Hepatocyte (in vitro differentiated cells): ENCODE data around the gene STAC. TPM values are rescaled to one million over a fixed set of nuclear protein-coding genes. Genes with fewer than 3 reads are reported as not detected.

Experiments used
- DNase-seq: peaks from one replicate; pipeline ENCODE4 v3.0.0-alpha.2; 2016; ENCODE audit warnings: low spot score
- H2AFZ ChIP-seq: fragments of 200-600 bp; sonication (generic); 2 replicates; pipeline ENCODE4 v1.6.0; 2016; ENCODE audit warnings: antibody characterized with exemption, mild to moderate bottlenecking
- H3K27ac ChIP-seq: fragments of 200-600 bp; sonication (generic); 2 replicates; pipeline ENCODE4 v1.5.1; 2016; ENCODE audit warnings: mild to moderate bottlenecking
- H3K27me3 ChIP-seq: fragments of 200-600 bp; sonication (generic); 2 replicates; pipeline ENCODE4 v1.6.1; 2016
- H3K36me3 ChIP-seq: fragments of 200-600 bp; sonication (generic); replicated peaks from 2 replicates; pipeline ENCODE4 v1.5.1; 2016; ENCODE audit warnings: low read depth; ENCODE audit not compliant: insufficient read depth
- H3K4me1 ChIP-seq: fragments of 200-600 bp; sonication (generic); 2 replicates; pipeline ENCODE4 v1.5.1; 2016; ENCODE audit warnings: mild to moderate bottlenecking, moderate library complexity; ENCODE audit not compliant: insufficient read depth
- H3K4me2 ChIP-seq: fragments of 200-600 bp; sonication (generic); 2 replicates; pipeline ENCODE4 v1.6.0; 2016
- H3K4me3 ChIP-seq: fragments of 200-600 bp; sonication (generic); 2 replicates; pipeline ENCODE4 v1.5.1; 2016; ENCODE audit warnings: mild to moderate bottlenecking
- H3K79me2 ChIP-seq: fragments of 200-600 bp; sonication (generic); 2 replicates; pipeline ENCODE4 v1.6.0; 2017; ENCODE audit warnings: mild to moderate bottlenecking
- H3K9me2 ChIP-seq: fragments of 200-600 bp; sonication (generic); replicated peaks from 2 replicates; pipeline ENCODE4 v1.6.0; 2017; ENCODE audit warnings: mild to moderate bottlenecking; ENCODE audit not compliant: insufficient read depth
- H3K9me3 ChIP-seq: fragments of 200-600 bp; sonication (generic); 2 replicates; pipeline ENCODE4 v1.5.1; 2016; ENCODE audit warnings: low read depth, mild to moderate bottlenecking
- H4K20me1 ChIP-seq: fragments of 200-600 bp; sonication (generic); 2 replicates; pipeline ENCODE4 v1.6.0; 2016; ENCODE audit warnings: mild to moderate bottlenecking; ENCODE audit not compliant: insufficient read depth, poor library complexity, severe bottlenecking
- CTCF ChIP-seq: fragments of 200-600 bp; sonication (generic); IDR thresholded peaks from 2 replicates; pipeline ENCODE4 v1.5.1; 2016; ENCODE audit warnings: antibody characterized with exemption, mild to moderate bottlenecking; ENCODE audit not compliant: poor library complexity
- EZH2 ChIP-seq: fragments of 200-600 bp; sonication (generic); IDR thresholded peaks from 2 replicates; pipeline ENCODE4 v1.6.1; 2016; ENCODE audit warnings: antibody characterized with exemption, mild to moderate bottlenecking, borderline replicate concordance
- EZH2phosphoT487 ChIP-seq: fragments of 200-600 bp; sonication (generic); IDR thresholded peaks from one replicate; pipeline ENCODE4 v1.6.1; 2018; ENCODE audit warnings: antibody characterized with exemption, mild to moderate bottlenecking, low read depth, moderate library complexity; ENCODE audit not compliant: unreplicated experiment, severe bottlenecking
- WGBS: methylation state at CpG from one replicate; pipeline ENCODE4 v1.1.6; 2016; ENCODE audit warnings: low lambda C conversion rate; ENCODE audit errors: missing lambda C conversion rate; 5-methylcytosine and 5-hydroxymethylcytosine counted together
- polyA plus RNA-seq: library from polyadenylated mRNA; unstranded; fragments of >200 nt; fragmentation: Nextera tagmentation; extraction: Ambion mirVana; gene quantifications from 2 replicates; pipeline ENCODE4 v1.2.1, GENCODE V29; 2016
- total RNA-seq: library from RNA; depleted of rRNA; stranded (reverse); fragments of >200 nt; gene quantifications from 2 replicates; pipeline ENCODE4 v1.2.3, GENCODE V29; 2014

STAC gene
- total and polyA plus RNA-seq, 2 experiments from 2014 or later, result 0.13 to 0.53 TPM

GRCh38 chr3:36434687-36435426, 54.6 kb downstream of the STAC start:
- Histone ChIP-seq H3K4me1 (no peaks in the 10 kb centered on the region), H3K4me3 (no peak overlapping the region), H3K4me2 (no peak overlapping the region), H3K79me2 (no peaks in the 10 kb centered on the region), H2AFZ (no peak overlapping the region), H3K9me2 (no peaks in the 10 kb centered on the region), H3K27ac (no peak overlapping the region), H4K20me1 (no peaks in the 10 kb centered on the region), H3K36me3 (no peaks in the 10 kb centered on the region), H3K27me3 (no peaks in the 10 kb centered on the region), H3K9me3 (no peaks in the 10 kb centered on the region)
- 96% methylated on average over 2 of the region's 2 CpGs for WGBS
- DNase-seq, result no peak
- TF ChIP-seq CTCF (no peak), EZH2 (no peak), EZH2phosphoT487 (no peak)

- TF ChIP-seq EZH2, result no peak
- TF ChIP-seq CTCF, result no peak
- no peak for TF ChIP-seq EZH2phosphoT487
- H3K27me3 ChIP-seq, result no peaks in the 10 kb centered on the region
- H3K27ac ChIP-seq, result no peak overlapping the region
- no peak overlapping the region for H2AFZ ChIP-seq
- DNase-seq, result no peak
- H3K36me3 ChIP-seq, result no peaks in the 10 kb centered on the region
- no peaks in the 10 kb centered on the region for H3K4me1 ChIP-seq
- no peaks in the 10 kb centered on the region for H3K79me2 ChIP-seq
- H3K4me3 ChIP-seq, result no peak overlapping the region
- H3K4me2 ChIP-seq, result no peak overlapping the region
- no peaks in the 10 kb centered on the region for H3K9me2 ChIP-seq
- no peaks in the 10 kb centered on the region for H3K9me3 ChIP-seq
- H4K20me1 ChIP-seq, result no peaks in the 10 kb centered on the region
- WGBS, result 78% methylated on average over 10 of the region's 10 CpGs
Observed at GRCh38 chr3:36443028-36443686, 62.9 kb downstream of the STAC start.

GRCh38 chr3:36444909-36445308, 64.6 kb downstream of the STAC start:
- DNase-seq, result no peak

More at GRCh38 chr3:36444909-36445308, 64.6 kb downstream of the STAC start:
- H3K4me1 ChIP-seq, result no peaks in the 10 kb centered on the region
- no peak overlapping the region for H3K4me2 ChIP-seq
- TF ChIP-seq EZH2 (no peak), EZH2phosphoT487 (no peak), CTCF (no peak)
- H2AFZ ChIP-seq, result no peak overlapping the region
- no peak overlapping the region for H3K4me3 ChIP-seq
- H3K9me2 ChIP-seq, result no peaks in the 10 kb centered on the region
- no peaks in the 10 kb centered on the region for H3K36me3 ChIP-seq
- no peaks in the 10 kb centered on the region for H3K9me3 ChIP-seq
- no peak overlapping the region for H3K27ac ChIP-seq
- WGBS, result 87% methylated on average over 1 of the region's 1 CpG
- no peaks in the 10 kb centered on the region for H4K20me1 ChIP-seq
- no peaks in the 10 kb centered on the region for H3K79me2 ChIP-seq
- no peaks in the 10 kb centered on the region for H3K27me3 ChIP-seq
